EL (cell line): ENCODE results near the gene C5orf34.
"Not testable (repeated sequence)": the region's sequence is repeated elsewhere in the genome, so short reads cannot be mapped to it uniquely, and the experiment has no call there.

Source experiments
- DNase-seq: peaks from one replicate; pipeline ENCODE4 v3.0.0-alpha.2; 2016

Gene C5orf34, protein sequence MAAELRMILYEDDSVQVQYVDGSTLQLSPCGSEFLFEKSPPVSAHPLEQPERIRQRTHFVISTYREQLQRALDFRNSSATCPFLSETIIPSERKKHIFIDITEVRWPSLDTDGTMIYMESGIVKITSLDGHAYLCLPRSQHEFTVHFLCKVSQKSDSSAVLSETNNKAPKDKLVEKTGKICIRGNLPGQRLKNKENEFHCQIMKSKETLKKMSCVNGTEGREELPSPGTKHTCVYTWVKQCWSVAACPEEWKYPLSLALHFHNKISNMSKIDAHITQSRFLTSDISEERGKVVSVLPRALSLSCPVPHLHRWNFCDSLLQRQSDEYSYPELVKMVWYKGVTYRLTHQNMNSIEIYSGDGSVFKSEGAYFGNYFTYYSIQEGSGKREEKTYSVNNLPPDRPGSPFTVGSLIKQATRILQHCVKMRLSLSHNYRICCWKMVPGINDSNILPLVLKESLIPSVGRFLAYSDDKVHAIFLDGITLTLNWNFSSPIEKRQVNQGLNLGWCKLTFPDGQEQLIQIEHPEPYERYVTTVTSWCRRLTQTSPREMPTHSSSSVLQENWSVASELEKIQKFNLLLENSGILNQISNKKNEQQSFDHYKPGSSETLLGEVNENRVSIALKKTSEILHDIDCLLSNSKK

DNA sequence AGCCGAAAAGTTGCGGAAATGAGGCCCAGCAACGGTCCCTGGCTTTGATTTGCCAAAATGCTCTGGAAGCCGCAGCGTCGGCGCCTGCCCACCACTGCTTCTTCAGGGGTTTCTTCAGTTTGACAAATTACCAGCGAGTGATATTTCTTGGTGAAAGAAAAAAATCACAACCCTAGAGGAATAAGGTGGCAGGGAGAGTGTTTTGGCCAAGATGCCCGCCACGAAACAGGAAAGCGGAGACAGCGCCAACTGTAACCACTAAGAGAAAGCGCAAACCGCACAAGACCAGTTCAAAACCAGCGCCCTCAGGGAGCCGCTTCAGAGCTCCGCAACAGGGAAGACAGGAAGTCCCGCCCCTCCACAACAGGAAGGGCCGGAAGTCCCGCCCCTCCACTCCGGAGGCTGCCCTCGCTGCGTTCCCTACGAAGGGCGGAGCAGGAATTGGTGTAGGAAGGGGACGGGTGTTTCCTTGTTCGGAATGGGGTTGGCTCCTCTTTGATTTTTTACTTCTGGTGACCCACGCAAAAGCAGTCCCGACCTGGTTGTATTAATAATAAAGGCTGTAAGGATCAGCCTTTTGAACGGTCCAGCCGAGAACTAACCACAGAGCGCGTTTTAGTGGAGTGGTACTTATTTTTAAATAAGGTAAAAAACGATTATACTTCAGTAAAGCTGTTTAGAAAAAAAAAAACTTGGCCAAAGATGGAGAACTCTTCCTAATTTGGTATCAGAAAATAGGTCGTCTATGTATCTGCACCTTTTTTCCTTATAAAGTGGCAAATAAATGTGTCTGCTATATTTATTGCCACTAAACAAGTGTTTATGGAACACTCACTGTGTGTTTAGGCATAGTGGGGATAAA lies at the start of gene C5orf34:
Gene C5orf34 (minus strand): TSS at position 333 of the 862 bp plus-strand sequence. CDS start 5,809 bp downstream, outside the sequence.
- peak; percentile 97 for DNase-seq

GRCh38 chr5:43564289-43564850 lies 49.4 kb upstream of the C5orf34 start:
- DNase-seq, result no peak

DNA sequence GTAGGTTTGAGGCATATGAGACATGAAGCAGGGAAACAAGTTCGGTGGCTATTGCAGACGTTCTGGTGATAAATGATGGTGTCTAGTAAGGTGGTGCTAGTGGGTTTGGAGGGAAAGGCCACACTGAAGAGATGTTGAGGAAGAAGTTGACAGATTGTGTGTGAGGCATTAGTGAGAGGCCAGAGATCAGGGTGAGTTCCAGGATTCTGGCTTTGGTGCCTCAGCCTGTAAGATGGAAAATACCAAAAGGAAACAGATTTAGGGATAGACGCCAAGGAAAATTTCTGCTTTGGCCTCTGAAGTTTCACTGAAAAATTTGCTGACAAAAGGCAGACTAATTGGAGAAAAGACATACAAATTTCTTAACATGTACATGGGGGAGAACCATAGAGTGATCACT lies 48.4 kb upstream of the C5orf34 start:
- DNase-seq, result no peak

GRCh38 chr5:43561356-43561755 lies 46.4 kb upstream of the C5orf34 start:
- DNase-seq, result no peak

DNA sequence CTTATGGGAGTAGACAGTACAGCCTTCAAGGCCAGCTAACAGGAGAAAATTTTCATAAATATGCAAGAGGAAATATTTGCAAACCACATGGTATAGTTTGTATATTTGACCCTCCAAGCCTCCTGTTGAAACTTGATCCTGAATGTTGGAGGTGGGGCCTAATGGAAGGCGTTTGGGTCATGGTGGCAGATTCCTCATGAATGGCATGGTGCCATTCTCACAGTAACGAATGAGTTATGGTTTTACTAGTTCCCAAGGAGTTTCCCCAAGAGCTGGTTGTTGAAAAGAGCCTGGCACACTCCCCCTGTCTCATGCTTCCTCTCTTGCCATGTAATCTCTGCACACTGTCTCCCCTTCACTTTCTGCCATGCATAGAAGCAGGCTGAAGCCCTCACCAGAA lies 45.2 kb upstream of the C5orf34 start:
- peak; percentile 78 for DNase-seq

DNA sequence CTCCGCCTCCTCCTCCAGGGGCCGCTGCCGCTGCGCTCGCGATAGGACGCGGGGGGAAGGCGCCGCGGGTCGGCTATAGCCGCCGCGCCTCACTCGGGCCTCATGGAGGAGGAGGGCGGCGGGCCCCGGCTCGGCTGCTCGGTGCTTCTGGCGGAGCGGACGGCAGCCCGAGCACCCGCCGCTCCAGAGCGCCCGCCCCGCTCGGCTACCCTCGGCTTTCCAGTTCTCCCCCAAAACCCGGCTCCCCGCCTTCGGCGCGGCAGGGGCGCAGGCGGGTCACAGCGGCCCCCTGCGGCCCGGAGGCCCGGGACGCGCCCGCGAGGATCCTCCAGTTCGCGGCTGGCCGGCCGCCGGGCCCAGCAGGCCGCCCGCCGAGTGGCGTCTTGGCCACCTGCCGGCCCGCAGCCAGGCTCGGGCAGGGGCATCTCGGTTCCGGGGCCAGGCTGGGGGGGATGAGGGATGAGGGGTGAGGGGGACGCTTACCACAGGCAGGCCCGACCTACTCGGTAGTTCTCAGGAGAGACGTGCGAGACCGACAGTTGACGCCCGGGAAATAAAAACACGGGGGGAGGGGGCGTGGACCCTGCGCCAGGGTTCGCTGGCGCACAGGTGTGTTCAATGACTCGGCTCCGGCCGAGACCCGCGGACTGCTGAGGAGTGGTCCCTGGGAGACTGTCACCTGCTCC lies 42.1 kb upstream of the C5orf34 start, which contains the start of gene PAIP1:
Gene PAIP1 (minus strand): TSS at position 221 of the 686 bp plus-strand sequence. CDS start 231 bp downstream, outside the sequence.
- DNase-seq, result peak; percentile 89

- DNase-seq, result not testable (repeated sequence)
These were observed 41.6 kb upstream of the C5orf34 start for GRCh38 chr5:43556607-43556856.

DNA sequence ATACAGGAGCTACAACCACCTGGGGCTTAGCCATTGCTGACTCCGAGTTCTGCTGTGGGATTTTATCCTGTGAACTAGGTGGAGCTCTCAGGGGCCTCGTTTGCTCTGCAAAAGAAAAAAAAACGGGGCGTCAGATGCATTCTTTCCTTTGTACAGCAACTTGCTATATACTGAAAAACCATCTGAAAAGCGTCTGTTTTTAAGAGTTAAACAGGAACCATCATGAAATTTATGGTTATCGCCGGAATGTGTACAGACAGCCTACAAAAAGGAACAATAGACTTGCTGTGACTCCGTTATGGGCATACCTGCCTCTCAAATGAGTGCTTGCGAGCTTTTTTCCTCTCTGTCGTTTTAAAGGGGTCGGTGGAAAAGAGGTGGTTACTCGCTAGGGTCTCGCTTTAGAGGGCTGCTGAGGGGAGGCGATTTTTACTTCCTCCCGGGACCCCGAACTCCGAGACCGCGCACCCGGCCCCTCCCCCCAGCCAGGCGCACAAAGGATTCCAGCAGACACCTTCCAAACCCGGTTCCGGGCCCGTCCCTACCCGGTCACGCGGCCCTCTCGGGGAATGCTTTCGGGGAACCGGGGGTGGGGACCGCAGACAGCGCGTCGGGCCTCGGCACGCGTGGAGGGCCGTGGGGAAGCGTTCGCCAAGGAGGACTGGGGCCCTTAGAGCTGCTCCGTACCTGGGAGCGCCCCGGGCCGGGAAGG lies 41.1 kb upstream of the C5orf34 start:
- peak; percentile 41 for DNase-seq

- DNase-seq, result no peak
These were observed 39.5 kb upstream of the C5orf34 start for GRCh38 chr5:43554497-43554896.

DNA sequence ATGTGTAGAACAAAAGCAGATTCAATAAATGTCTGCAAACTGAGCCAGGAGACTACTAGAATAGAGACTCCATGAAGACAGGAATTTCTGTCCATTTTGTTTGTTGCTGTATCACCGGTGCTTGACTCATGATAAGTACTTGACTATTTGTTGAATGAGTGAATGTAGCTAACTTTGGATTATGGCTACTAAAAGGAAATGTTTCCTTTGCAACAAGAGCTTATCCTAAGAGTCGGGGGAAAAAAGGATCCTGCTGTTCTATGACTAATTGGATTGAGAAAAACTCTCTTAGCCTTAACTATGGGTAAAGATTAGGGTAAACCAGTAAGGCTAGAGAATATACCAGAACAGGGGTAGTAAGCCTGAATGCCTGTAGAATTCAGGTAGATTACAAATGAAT lies 38.4 kb upstream of the C5orf34 start:
- DNase-seq, result no peak

DNA sequence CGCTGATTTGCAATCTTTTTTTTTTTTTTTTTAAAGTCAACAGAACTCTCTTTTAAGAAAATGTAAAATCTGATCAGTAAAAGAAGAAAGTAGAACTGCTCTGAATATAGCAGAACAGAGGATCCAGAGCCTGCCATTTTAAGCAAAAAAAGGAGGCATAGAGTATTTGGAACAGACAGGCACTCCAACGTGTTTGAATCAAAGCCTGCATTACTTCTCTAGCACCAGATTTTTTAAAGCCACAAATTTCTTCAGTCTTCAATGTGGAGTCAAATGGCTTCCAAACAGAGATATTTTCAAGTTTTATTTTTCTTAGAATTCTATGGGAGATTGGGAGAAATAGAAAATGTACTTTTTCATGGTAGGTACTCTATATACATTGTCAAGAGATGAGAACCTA lies 36.8 kb upstream of the C5orf34 start:
- DNase-seq, result no peak

DNA sequence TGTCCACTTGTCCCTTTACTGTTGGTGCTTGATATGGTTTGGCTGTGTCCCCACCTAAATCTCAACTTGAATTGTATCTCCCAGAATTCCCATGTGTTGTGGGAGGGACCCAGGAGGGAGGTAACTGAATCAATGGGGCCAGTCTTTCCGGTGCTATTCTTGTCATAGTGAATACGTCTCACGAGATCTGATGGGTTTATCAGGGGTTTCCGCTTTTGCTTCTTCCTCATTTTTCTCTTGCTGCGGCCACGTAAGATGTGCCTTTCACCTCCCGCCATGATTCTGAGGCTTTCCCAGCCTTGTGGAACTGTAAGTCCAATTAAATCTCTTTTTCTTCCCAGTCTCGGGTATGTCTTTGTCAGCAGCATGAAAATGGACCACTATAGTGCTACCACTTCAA lies 34.3 kb upstream of the C5orf34 start:
- not testable (repeated sequence) for DNase-seq

DNA sequence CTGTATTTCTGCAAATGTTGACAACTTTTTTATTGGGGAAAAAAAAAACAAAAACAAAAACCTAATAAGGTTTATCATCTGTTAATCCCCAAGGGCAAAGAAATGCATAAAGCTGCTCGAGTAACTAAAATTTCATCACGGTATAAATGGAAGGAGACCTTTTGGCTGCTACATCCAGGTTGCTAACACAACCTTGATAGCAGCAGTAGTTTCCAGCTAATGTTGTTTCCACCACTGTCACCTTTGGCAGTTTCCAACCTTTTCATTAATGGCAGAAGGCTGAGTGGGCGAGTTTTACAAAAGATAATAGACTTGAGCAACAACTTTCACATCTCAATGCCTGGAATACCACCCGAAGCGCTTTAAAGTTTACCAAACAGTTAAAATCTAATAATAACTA lies 33.4 kb upstream of the C5orf34 start:
- no peak for DNase-seq

GRCh38 chr5:43547532-43547931 lies 32.6 kb upstream of the C5orf34 start:
- no peak for DNase-seq

DNA sequence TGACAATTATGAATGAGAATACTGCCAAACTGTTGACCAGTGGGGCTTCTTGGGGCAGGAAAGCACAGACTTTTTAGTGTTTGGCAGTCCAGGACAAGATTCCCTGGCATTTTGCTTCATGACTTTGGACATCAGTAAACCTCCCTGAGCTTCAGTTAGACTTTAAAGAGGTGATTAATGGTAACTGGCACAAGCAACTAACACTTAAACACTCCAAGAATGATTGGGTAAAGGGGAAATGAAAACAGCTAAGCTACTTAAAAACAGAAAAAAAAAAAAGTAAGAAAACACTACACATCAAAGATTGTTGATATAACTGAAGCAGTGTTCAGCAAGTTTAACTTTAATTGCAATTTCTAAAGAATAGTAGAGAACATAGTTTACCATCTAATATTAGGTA lies 28.5 kb upstream of the C5orf34 start:
- peak; percentile 13 for DNase-seq

- no peak for DNase-seq
These were observed 25.8 kb upstream of the C5orf34 start for GRCh38 chr5:43540746-43541145.

DNA sequence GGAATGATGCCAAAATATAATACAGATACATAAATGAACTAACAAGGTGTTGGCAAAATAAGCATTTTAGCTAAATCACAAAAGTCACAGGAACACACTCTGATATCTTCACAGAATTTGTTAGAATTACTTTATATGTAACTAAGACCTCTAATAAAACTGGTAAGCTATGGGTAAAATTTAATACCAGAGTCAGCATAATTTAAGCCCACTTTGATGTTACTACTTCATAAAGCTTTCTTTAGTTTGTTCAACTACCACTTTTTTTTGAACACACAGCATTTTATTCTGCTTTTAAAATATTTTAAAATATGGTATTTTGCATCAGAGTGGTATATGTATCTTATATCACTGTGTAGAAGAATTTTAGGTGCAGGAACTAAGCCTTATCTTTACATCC lies 22.0 kb upstream of the C5orf34 start:
- no peak for DNase-seq

DNA sequence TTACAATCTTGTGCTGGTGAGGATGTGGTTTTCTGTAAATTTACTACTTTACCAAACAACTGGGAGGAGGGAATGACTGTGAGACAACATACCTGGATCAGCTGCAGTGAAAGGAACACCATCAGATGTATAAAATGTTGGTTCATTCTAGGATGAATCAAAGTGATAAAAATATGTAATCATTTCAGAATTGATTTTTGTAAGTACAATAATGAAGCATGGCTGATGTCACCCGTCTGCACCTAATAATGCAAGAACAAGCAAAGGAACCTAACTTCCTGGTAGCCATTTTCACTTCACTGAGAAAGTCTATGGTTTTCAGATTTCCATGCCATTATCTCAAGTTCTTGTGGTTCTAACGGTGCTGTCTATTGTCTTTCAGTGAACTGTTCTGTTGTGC lies 18.7 kb upstream of the C5orf34 start:
- no peak for DNase-seq

DNA sequence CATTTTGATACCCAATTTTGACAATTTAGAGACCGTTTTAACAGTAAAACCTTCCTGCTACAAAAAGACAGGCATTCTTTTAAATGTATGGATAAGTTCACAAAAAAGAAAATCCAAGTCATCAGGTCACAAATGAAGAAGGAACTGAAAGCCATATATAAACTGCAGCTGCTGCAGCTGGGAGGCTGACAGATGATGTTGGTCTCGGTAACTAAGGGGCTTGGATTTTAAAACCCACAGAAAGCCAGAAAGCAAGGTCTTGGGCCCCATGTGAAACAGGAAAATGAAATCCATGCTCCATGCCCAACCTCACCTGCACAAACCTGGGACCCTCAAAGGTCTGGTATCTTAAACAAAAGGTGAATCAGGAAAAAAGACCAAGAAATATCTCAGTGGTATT lies 15.7 kb upstream of the C5orf34 start:
- DNase-seq, result no peak

DNA sequence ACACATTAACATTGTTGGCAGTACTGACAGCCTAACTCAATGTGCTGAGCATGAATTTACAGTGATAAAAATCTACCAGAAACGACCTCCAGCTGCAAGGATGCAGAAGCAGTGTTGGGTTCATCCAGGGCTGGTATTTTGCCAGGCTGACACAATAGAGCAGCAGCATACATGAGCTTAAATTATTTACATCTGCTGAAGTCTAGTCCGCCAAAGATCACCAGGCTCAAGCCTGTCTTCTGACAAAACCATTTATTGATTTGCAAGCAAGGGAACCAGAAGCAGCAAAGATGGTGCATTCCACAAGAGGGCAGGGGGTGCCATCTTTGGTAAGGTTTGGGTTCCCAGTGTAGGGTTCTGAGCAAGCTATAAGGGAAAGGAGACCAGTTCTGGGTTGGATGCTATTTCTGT lies 8.7 kb upstream of the C5orf34 start:
- DNase-seq, result no peak

DNA sequence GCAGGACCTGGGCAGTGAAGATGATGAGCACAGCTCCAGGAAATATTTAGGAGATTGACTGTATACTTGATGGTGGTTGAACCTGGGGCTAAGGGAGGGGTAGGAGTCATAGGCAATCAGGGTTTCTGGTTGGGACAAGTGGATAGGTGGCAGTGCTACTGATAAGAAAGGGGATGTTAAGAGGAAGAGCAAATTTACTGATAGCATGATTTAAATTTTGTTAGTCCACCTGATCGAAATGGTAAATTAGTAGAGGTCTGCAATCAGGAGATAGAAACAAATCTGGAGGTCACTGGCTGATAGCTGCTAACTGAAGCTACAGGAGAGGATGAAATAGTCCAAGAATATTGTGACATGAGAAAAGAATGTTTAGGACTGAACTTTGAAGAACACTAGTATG lies 5.7 kb upstream of the C5orf34 start:
- no peak for DNase-seq

DNA sequence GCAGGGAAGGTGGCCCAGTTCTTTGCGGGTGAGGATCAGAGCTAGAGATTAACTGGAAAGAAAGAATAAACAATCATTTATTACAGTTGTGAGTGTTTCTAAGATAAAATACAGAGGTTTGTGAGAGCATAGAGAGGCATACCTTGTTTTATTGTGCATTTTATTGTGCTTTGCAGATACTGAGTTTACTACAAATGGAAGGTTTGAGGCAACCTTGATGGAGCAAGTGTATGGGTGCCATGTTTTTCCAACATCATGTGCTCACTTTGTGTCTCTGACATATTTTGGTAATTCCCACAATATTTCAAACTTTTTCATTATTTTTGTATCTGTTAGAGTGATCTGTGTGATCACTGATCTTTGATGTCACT lies 715 bp upstream of the C5orf34 start:
- no peak for DNase-seq
